ENCODE data around the gene CLEC16A.
A peak's percentile ranks its signal among the peaks of the same experiment; 100 is the strongest.
"Not testable (repeated sequence)": the region's sequence is repeated elsewhere in the genome, so short reads cannot be mapped to it uniquely, and the experiment has no call there.

Gene CLEC16A

DNA sequence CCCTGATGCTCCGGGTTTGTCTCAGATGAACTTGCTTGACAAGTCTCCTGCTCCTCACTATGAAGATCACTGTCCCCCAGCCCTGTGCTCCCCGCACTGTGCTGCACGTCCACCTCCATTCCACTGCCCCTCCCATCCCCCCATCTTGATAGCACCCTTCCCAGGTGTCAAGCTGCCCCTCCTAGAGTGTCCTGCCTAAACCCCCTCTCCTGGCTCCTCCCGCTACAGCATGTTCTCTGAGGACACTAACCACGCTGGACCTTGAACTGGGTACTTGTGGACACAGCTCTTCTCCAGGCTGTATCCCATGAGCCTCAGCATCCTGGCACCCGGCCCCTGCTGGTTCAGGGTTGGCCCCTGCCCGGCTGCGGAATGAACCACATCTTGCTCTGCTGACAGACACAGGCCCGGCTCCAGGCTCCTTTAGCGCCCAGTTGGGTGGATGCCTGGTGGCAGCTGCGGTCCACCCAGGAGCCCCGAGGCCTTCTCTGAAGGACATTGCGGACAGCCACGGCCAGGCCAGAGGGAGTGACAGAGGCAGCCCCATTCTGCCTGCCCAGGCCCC is 20.6 kb upstream of the CLEC16A start:
- DNase-seq (ENCODE audit: low spot score): no peak

GRCh38 chr16:10925285-10925684 is 19.1 kb upstream of the CLEC16A start:
- DNase-seq (ENCODE audit: low spot score): not testable (repeated sequence)

DNA sequence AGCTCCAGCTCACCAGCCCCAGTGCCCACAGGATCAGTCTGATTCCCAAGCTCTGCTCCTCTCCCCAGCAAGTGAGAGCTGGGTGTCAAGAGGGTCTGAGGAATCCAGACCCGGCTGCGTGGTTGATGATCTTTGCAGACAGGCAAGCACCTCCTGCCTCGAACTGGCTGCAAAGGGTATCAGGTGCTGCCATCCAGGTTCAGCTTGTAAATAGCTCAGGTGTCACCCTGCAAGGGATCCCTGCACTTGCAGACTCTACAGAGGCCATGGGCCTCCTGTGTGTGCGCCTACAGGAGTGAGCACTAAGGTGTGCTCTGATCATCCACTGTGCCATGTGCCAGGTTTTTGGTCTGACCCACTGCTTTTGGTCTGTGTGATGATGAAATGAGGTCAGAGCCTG is 18.3 kb upstream of the CLEC16A start:
- DNase-seq (ENCODE audit: low spot score): no peak

GRCh38 chr16:10926867-10927266 is 17.5 kb upstream of the CLEC16A start:
- DNase-seq (ENCODE audit: low spot score): no peak

DNA sequence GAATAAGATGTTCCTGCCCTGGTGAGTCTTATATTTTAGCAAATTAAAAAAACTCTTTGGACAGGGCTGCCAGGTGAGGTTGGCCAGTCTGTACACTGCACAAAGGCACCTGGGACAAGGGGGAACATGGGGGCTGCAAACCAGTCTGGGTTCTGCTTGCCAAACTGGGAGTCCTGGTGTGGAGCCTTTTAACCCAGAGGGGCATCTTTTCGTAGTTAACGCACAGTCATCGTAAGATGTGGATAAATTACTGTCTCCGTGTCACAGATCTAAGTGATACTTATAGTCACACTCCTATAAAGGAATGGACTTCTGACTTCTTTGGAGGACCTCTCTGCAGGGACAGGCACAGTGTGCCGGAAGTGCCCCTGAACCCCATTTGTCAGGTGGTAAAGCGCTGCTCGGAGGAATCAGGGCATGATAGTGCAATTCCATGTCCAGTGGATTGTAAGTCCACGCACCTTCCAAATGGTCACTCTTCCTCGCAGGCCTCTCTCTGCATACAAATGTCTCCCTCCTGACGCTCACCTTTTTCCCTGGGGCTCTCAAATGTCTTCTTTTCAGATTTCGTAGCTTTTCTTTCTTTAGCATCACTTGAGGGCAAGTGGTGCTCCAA is 16.8 kb upstream of the CLEC16A start:
- DNase-seq (ENCODE audit: low spot score): no peak

DNA sequence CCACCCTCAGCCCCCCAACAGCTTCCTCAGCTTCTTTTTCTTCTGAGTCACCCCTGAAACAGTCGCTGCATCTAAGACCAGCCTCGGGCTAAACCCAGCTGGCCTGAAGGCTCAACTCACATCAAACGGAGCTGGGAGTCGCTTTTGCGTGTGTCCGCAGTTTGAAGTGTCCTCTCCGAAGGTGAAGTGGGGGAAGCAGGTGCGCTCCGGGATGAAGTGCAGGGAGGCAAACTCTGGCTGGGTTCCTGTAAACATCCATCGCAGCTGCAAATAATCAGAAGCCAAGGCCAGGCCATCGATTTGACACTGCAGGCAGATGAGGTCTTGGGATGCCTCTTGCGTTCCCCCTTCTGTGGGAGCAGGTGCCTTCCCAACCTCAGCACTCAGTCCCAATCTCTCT is 15.3 kb upstream of the CLEC16A start:
- not testable (repeated sequence) for DNase-seq (ENCODE audit: low spot score)

- no peak for DNase-seq (ENCODE audit: low spot score)
Observed at GRCh38 chr16:10929853-10930754, 14.3 kb upstream of the CLEC16A start.

DNA sequence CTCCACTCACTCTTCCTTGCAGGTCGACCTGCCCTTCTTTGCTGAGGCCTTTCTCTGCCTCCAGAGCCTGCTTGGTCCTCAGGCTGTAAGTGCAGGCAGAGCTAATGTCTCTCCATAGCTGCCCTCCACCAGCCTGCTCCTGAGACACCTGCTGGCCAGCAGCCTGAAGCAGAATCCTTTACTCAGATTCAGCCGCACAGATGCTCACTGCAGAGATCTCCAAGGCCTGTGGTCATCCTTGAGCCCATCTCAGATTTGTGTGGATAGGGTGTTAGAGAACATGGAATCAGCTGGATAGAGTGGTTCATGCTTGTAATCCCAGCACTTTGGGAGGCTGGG is 13.6 kb upstream of the CLEC16A start:
- no peak for DNase-seq (ENCODE audit: low spot score)

- DNase-seq (ENCODE audit: low spot score): no peak
Observed at GRCh38 chr16:10931134-10931533, 13.2 kb upstream of the CLEC16A start.

GRCh38 chr16:10931977-10932632 is 12.3 kb upstream of the CLEC16A start:
- DNase-seq (ENCODE audit: low spot score): no peak

- no peak for DNase-seq (ENCODE audit: low spot score)
Observed at GRCh38 chr16:10932959-10933710, 11.2 kb upstream of the CLEC16A start.

DNA sequence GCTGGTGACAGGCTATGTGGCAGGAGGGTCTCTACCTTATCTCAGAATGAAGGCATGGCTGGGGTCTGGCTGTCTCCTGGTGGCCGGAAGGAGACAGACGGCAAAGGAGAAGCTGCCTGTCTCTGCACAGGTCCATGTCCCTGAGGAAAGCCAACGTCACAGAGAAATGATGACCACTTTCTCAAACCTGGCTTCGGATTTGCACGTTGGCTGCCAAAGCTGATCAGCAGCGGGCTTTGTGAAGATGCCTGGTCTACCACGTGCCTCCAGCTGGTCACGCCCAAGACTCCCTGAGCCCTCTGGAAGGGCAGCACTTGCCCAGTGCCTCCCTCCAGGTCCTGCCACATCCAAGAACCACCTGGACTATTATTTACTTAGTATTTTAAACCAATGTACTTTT is 10.5 kb upstream of the CLEC16A start:
- DNase-seq (ENCODE audit: low spot score): no peak

DNA sequence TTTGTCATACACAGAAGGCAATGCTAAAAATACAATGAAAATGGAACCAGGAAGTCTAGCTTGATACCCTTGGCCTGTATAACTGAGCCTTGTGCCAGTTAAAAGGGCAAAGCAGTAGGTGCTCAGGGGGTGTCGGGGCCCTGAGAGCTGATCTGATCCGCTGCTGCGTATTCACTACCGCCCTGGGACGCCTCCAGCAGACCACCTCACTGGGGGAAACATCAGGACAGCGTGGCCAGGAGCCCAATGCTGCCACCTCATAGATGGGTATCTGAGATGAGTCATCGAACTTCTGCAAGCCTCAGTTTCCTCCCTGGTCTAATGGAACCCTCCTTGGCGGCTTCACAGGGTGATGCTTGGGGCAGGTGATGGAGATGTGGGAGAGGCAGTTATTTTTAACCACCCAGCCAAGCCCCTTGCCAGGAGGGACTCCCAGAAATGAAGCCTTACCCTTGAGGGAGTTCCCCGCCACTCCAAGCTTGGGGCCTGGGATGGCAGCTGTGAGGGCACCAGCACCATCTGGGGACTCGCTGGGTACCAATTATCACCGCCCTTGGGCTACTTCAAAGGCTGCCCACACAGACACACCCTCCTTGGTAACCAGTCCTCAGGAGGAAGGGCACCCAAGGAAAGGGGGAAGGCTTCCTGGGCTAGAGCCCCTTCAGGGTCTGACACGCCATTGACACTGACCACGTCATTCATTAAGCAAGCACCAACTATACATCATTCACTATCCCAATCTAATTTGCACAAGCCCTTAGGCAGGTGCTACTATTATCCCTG is 9.8 kb upstream of the CLEC16A start:
- DNase-seq (ENCODE audit: low spot score): no peak

DNA sequence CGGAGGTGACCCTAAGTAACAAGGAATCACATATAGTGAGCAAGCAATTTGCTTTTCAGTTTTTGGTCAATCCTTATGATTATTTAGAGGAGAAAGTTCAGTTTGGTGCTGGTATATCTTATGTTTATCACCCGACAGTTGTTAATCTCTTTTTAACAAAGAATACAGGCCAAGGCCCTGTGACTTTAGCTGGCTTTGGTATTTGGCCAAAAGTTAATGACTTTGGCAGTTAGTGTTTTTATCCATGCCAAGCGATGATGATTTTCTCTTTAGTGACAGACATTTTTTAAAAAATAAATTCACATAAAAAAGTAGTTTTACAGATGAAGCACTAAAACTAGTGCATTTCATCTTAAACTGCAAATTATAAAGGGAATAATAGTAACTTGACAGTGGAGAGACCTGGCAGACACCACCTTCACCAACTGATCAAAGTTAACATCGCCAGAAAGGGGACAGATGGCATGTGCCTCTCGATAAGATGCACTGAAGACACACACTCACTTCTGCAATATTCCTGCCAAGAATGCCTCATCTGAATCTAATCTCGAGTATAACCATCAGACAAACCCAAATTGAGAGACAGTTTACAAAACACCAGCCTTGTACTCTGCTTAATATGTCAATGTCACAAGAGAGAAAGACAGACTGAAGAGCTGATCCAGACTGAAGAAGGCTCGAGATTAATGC is 9.0 kb upstream of the CLEC16A start:
- DNase-seq (ENCODE audit: low spot score): no peak

- DNase-seq (ENCODE audit: low spot score): no peak
Observed at GRCh38 chr16:10936272-10936984, 7.9 kb upstream of the CLEC16A start.

DNA sequence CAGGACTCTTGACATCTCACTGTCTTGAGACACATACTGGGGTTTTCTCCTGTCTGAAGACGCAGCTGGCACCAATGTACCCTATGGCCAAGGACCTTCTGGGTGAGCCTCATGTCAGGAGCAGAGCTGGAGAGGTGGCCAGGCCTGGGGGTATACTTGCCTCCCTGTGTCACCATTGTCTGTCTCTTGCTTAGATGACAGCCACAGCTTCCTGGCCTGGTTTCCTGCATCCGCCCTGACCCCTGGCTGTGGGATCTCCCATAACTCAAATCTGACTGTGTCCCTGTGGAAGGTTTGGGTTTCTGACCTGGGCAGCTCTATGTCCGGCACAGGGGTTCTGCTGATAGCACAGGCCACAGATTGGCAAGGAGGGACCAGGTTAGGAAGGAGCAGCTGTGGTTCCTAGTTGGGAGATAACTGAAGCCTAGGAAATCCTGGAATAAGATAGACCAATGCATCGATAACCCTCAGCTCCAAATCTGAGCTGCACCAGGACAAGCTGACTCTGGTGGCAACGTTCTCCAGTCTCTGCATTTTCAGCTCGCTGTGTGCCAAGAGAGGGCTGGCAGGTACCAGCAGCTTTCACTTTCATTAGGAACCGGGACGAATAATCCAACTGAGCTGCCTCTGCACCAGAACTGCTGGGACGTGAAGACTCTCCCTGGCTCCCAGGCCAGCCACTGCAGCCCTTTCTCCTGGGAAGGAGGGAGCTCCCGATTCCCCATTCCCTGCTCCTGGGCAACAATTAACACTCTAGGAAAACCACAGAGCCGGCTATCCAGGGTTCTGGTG is 7.1 kb upstream of the CLEC16A start:
- DNase-seq (ENCODE audit: low spot score): no peak

GRCh38 chr16:10938321-10938720 is 6.0 kb upstream of the CLEC16A start:
- DNase-seq (ENCODE audit: low spot score): peak; percentile 59

GRCh38 chr16:10938796-10939648 is 5.3 kb upstream of the CLEC16A start:
- DNase-seq (ENCODE audit: low spot score): no peak

Measured in activated CD4-positive, alpha-beta T cell treated with anti-CD3 and anti-CD28 coated beads, Interleukin-2, Interleukin-4, amounts not matched to agents 100 ng/mL and 50 ng/mL, durations not matched to agents 16 hours and 8 hours (primary cell).